HG03039 (cell line): ENCODE results near the gene FBXL17.

ENCODE experiments used
- ATAC-seq: cut with Tn5 transposase; IDR thresholded peaks from one replicate; pipeline ENCODE4 v1.9.1; 2021; ENCODE audit warnings: mild to moderate bottlenecking, moderate library complexity; ENCODE audit not compliant: unreplicated experiment

FBXL17 gene

GRCh38 chr5:107826311-107827000, 555.4 kb downstream of the FBXL17 start:
- ATAC-seq, result no peak

GRCh38 chr5:107824821-107825220, 557.1 kb downstream of the FBXL17 start:
- no peak for ATAC-seq

GRCh38 chr5:107821288-107821687, 560.6 kb downstream of the FBXL17 start:
- no peak for ATAC-seq

GRCh38 chr5:107820429-107820828, 561.5 kb downstream of the FBXL17 start:
- no peak for ATAC-seq

- no peak for ATAC-seq
These were observed 563.9 kb downstream of the FBXL17 start for GRCh38 chr5:107817951-107818350.

GRCh38 chr5:107817436-107817835, 564.5 kb downstream of the FBXL17 start:
- ATAC-seq, result no peak

- ATAC-seq, result no peak
These were observed 566.8 kb downstream of the FBXL17 start for GRCh38 chr5:107815109-107815508.

GRCh38 chr5:107814183-107814827, 567.6 kb downstream of the FBXL17 start:
- no peak for ATAC-seq

GRCh38 chr5:107813559-107813958, 568.3 kb downstream of the FBXL17 start:
- peak; percentile 76 for ATAC-seq

- ATAC-seq, result peak; percentile 74
These were observed 569.2 kb downstream of the FBXL17 start for GRCh38 chr5:107812570-107813141.

GRCh38 chr5:107809201-107810034, 572.5 kb downstream of the FBXL17 start:
- no peak for ATAC-seq
